ENCODE measurements around the gene GBA2. TPM values are rescaled to one million over a fixed set of nuclear protein-coding genes. Genes with fewer than 3 reads are reported as not detected.

Gene GBA2
- total RNA-seq, 1 donor from 2014 or later = 37.9 TPM

DNA sequence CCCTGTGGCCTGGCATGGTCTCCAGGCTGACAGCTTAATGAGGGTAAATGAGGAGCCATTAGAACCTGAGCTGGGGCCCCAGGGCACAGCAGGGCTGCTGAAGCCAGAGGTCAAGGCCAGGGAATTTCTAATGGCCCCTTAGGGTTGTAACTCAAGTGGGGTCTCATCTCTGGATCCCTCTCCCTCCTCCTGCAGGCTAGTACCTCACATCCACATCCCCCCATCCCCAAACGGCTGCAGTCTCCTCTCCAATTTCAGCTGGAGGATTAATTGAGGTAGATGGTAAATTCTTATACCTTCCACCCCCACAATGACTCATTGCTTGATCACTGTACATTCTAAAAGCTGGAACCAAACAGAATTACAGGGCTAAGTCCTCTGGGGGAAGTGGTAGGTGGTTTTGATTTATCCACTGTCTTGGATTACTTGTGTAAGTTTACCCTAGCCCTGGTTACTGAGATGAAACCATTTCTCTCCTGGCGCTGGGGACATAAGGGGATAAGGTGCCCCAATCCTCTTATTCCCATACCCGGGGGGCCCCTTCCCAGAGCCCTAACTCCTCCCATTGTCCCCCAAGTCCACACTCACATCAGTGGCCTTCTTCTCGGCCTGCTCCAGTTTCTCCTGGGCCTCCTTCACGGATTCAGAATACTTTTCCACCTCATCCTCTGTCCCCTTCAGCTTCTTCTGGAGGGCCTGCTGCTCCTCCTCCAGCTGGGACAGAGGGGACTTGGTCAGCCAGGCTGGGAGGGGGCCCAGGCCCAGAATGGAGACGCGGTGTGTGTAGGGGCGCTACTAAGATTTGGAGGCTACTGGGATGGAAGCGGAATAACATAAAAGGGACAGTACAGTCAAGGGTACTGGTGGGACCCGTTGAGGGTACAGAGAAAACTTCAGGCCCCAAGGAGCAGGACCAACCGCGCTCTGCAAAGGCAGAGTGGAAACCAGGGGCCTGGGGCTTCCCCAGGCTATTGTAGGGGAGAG lies 60.2 kb downstream of the GBA2 start:
- DNase-seq (ENCODE audit: low read depth) = peak; percentile 89
- no peak for FAIRE-seq
- Histone ChIP-seq H3K27me3 (ENCODE audit: control insufficient read depth, insufficient read depth, low read length) (no peaks in the 10 kb centered on the region), H3K4me3 (ENCODE audit: low read depth, low read length) (peak overlapping the region; percentile 65), H3K36me3 (ENCODE audit: control insufficient read depth, insufficient read depth, low read length) (peaks cover 14% of the 10 kb centered on the region)
- TF ChIP-seq, protein P1, sequence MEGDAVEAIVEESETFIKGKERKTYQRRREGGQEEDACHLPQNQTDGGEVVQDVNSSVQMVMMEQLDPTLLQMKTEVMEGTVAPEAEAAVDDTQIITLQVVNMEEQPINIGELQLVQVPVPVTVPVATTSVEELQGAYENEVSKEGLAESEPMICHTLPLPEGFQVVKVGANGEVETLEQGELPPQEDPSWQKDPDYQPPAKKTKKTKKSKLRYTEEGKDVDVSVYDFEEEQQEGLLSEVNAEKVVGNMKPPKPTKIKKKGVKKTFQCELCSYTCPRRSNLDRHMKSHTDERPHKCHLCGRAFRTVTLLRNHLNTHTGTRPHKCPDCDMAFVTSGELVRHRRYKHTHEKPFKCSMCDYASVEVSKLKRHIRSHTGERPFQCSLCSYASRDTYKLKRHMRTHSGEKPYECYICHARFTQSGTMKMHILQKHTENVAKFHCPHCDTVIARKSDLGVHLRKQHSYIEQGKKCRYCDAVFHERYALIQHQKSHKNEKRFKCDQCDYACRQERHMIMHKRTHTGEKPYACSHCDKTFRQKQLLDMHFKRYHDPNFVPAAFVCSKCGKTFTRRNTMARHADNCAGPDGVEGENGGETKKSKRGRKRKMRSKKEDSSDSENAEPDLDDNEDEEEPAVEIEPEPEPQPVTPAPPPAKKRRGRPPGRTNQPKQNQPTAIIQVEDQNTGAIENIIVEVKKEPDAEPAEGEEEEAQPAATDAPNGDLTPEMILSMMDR (IDR thresholded peaks at IDR 0.05; ENCODE audit: insufficient read depth, low read length, severe bottlenecking) = no peak

DNA sequence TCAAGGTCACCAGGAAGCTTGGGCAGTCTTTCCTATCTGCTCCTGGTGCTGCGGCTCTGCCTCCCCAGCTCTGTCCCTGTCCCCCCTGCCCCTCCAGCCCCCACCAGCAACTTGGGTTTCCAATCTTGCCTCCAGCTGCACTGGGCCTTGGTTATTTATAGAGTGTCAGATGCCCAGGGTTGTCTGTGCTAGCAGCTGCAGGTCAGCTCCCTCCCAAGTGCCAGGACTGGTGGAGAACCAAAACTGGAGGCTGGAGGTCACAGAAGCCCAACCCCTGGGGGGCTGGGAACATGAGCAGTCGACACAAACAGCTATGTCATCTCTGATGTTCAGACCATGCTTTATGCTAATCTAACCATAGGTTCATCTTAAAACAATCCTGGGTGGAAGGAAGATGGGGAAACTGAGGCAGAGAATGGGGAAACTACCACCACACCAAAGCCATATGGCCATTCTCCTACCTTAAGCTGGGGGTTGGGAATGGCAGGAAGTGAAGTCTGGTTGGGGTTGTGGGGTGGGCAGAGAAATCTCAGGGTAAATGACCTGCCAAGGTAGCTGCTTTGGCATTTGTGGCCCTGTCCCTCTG lies 61.0 kb downstream of the GBA2 start:
- no peak for DNase-seq (ENCODE audit: low read depth)
- Histone ChIP-seq H3K36me3 (ENCODE audit: control insufficient read depth, insufficient read depth, low read length) (peaks cover 18% of the 10 kb centered on the region), H3K27me3 (ENCODE audit: control insufficient read depth, insufficient read depth, low read length) (no peaks in the 10 kb centered on the region), H3K4me3 (ENCODE audit: low read depth, low read length) (no peak overlapping the region)
- TF ChIP-seq, protein P1 (IDR thresholded peaks at IDR 0.05; ENCODE audit: insufficient read depth, low read length, severe bottlenecking) = no peak
- FAIRE-seq = no peak

DNA sequence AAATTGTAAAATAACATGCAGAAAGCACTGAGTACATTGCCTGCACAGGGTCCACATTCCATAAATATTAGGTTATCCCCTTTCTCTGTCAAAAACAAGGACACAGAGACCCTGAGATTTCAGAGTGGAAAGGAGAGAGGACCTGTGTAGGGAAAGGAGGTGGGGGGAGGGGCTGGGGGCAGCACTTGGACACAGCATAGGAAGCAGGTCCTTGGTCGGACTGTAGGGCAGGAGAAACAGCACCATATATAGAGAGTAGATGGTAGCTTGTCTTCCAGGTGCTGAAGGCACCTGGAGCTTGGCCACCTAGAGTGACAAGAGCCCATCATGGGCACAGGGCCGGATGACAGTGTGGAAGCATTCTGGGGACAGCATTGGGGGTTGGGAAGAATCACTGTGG lies 61.7 kb downstream of the GBA2 start:
- no peak for FAIRE-seq
- DNase-seq (ENCODE audit: low read depth) = no peak
- Histone ChIP-seq H3K4me3 (ENCODE audit: low read depth, low read length) (no peak overlapping the region), H3K36me3 (ENCODE audit: control insufficient read depth, insufficient read depth, low read length) (peaks cover 20% of the 10 kb centered on the region), H3K27me3 (ENCODE audit: control insufficient read depth, insufficient read depth, low read length) (no peaks in the 10 kb centered on the region)
- TF ChIP-seq, protein P1 (IDR thresholded peaks at IDR 0.05; ENCODE audit: insufficient read depth, low read length, severe bottlenecking) = no peak

Other genes starting within 250 kb of the GBA2 start
- 6.6 and 8.2 TPM in 2 replicates for gene TESK1, start 144.0 kb downstream of the GBA2 start, total RNA-seq
- gene CD72, start 130.8 kb downstream of the GBA2 start, total RNA-seq = 0.79 and 0.90 TPM in 2 replicates
- not detected in 2 replicates for gene SIT1, start 98.3 kb downstream of the GBA2 start, total RNA-seq
- gene RMRP, start 91.2 kb downstream of the GBA2 start, total RNA-seq = 15,881 and 37,648 TPM in 2 replicates
- 11.4 and 13.7 TPM in 2 replicates for gene CCDC107, start 90.9 kb downstream of the GBA2 start, total RNA-seq
- gene ARHGEF39, start 84.0 kb downstream of the GBA2 start, total RNA-seq = 0.13 and 0.79 TPM in 2 replicates
- 3.2 and 28.5 TPM in 2 replicates for gene CA9, start 75.3 kb downstream of the GBA2 start, total RNA-seq
- 46.1 and 57.7 TPM in 2 replicates for gene TPM2, start 59.3 kb downstream of the GBA2 start, total RNA-seq
- gene TLN1, start 17.0 kb downstream of the GBA2 start, total RNA-seq = 71.0 and 79.0 TPM in 2 replicates
- gene CREB3, start 16.6 kb downstream of the GBA2 start, total RNA-seq = 45.4 and 57.9 TPM in 2 replicates
- gene RGP1, start 59 bp upstream of the GBA2 start, total RNA-seq = 11.8 and 16.8 TPM in 2 replicates
- not detected in 2 replicates for gene MSMP, start 5.0 kb upstream of the GBA2 start, total RNA-seq
- gene NPR2, start 42.4 kb upstream of the GBA2 start, total RNA-seq = 5.0 and 7.9 TPM in 2 replicates
- 0.13 and 0.26 TPM in 2 replicates for gene SPAG8, start 63.0 kb upstream of the GBA2 start, total RNA-seq
- 22.6 and 22.7 TPM in 2 replicates for gene HINT2, start 65.8 kb upstream of the GBA2 start, total RNA-seq
- gene FAM221B, start 79.5 kb upstream of the GBA2 start, total RNA-seq = not detected in 2 replicates
- gene TMEM8B, start 80.0 kb upstream of the GBA2 start, total RNA-seq = 0.79 and 1.5 TPM in 2 replicates
- gene OR13J1, start 121.2 kb upstream of the GBA2 start, total RNA-seq = not detected in 2 replicates
- 0.26 TPM in 1 of 2 replicates, not detected in the other for gene HRCT1, start 157.0 kb upstream of the GBA2 start, total RNA-seq
- gene SPAAR, start 160.3 kb upstream of the GBA2 start, total RNA-seq = not detected in 2 replicates
- gene OR2S2, start 208.9 kb upstream of the GBA2 start, total RNA-seq = not detected in 2 replicates

Measured in bronchial epithelial cell (primary cell).